ENCODE results near the gene DZIP3. TPM values are rescaled to one million over a fixed set of nuclear protein-coding genes. Genes with fewer than 3 reads are reported as not detected.

The DZIP3 gene
- total and polyA plus RNA-seq, 10 of the 15 experiments (the other 5 are each of a cell fraction or from before 2014, with no cell fraction given), result 4.3 to 15.6 (median 9.2) TPM

GRCh38 chr3:108548886-108549285 is 40.6 kb upstream of the DZIP3 start (continued):
- TF ChIP-seq, protein P1, sequence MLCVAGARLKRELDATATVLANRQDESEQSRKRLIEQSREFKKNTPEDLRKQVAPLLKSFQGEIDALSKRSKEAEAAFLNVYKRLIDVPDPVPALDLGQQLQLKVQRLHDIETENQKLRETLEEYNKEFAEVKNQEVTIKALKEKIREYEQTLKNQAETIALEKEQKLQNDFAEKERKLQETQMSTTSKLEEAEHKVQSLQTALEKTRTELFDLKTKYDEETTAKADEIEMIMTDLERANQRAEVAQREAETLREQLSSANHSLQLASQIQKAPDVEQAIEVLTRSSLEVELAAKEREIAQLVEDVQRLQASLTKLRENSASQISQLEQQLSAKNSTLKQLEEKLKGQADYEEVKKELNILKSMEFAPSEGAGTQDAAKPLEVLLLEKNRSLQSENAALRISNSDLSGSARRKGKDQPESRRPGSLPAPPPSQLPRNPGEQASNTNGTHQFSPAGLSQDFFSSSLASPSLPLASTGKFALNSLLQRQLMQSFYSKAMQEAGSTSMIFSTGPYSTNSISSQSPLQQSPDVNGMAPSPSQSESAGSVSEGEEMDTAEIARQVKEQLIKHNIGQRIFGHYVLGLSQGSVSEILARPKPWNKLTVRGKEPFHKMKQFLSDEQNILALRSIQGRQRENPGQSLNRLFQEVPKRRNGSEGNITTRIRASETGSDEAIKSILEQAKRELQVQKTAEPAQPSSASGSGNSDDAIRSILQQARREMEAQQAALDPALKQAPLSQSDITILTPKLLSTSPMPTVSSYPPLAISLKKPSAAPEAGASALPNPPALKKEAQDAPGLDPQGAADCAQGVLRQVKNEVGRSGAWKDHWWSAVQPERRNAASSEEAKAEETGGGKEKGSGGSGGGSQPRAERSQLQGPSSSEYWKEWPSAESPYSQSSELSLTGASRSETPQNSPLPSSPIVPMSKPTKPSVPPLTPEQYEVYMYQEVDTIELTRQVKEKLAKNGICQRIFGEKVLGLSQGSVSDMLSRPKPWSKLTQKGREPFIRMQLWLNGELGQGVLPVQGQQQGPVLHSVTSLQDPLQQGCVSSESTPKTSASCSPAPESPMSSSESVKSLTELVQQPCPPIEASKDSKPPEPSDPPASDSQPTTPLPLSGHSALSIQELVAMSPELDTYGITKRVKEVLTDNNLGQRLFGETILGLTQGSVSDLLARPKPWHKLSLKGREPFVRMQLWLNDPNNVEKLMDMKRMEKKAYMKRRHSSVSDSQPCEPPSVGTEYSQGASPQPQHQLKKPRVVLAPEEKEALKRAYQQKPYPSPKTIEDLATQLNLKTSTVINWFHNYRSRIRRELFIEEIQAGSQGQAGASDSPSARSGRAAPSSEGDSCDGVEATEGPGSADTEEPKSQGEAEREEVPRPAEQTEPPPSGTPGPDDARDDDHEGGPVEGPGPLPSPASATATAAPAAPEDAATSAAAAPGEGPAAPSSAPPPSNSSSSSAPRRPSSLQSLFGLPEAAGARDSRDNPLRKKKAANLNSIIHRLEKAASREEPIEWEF (IDR thresholded peaks at IDR 0.05; ENCODE audit: insufficient replicate concordance, low read depth, low read length), result no peak
- no peak for TF ChIP-seq DPF2 (IDR thresholded peaks at IDR 0.05)
- TF ChIP-seq NR2F1 (conservative IDR thresholded peaks at IDR 0.05), result no peak
- no peak for TF ChIP-seq NR2C1 (IDR thresholded peaks at IDR 0.05)
- TF ChIP-seq YBX1 (IDR thresholded peaks at IDR 0.05), result no peak
- TF ChIP-seq IKZF1 (conservative IDR thresholded peaks at IDR 0.05), result no peak
- no peak for TF ChIP-seq MTA2 (IDR thresholded peaks at IDR 0.05; ENCODE audit: low read depth)
- no peak for TF ChIP-seq BCL11A (IDR thresholded peaks at IDR 0.05; ENCODE audit: low read depth, low read length)
- TF ChIP-seq ZZZ3 (IDR thresholded peaks at IDR 0.05; ENCODE audit: control insufficient read depth, insufficient read length, low read depth), result no peak
- TF ChIP-seq ASH2L (IDR thresholded peaks at IDR 0.05; ENCODE audit: borderline replicate concordance, low read depth), result no peak
- no peak for TF ChIP-seq MEF2A (IDR thresholded peaks at IDR 0.05; ENCODE audit: insufficient read depth, low read depth, low read length)
- TF ChIP-seq CREM (IDR thresholded peaks at IDR 0.05; ENCODE audit: low read depth), result no peak
